Measurements from ENCODE around the gene SLC2A4. TPM values are rescaled to one million over a fixed set of nuclear protein-coding genes. Genes with fewer than 3 reads are reported as not detected.

Gene SLC2A4
- polyA plus RNA-seq, 2 of the 4 experiments (the other 2 are of a cell fraction), result 0.16 to 0.17 TPM

DNA sequence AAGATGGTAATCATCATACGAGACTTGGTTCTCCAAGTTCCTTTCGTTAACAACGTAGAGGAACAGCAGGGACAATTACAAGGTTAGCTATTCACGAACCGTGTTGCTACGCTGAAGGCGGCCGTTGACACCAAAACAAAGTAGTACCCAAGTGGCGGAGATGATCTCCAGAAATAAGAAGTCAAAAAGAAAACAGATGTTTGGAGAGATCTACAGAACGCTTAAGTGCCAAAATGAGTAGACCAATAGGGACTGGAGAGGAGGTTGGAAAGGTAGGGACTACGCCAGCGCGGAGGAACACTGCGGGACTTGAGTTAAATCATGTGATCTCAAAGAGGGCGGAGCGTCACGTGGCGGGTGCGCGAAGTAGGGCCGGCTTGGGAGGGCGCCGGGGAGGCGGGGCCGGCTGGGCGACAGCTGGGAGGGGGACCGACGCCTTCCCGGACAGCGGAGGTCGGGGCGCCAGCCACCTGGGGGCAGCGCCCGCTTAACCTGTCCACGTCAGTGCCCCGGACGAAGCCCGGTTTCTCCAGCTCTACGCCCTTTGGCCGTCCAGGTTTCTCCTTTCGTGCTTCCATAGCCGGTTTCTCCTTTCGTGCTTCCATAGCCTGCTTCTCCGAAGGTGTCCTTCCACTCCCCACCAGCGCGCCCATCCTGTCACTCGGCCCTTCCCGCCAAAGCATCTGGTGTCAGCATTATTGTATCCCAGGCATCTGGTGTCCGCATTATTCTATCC lies 38.6 kb upstream of the SLC2A4 start:
- peak; percentile 37 to 56; a peak in 5 of 6 replicates for ATAC-seq
- peak; percentile 96 to 99 for DNase-seq (ENCODE audit: low read depth in 1 of 2, low spot score in 1 of 2)
- CTCF ChIA-PET, result interaction anchor here (1.0 to 17.3 kb wide), 8 partner anchors 9 to 197 kb away, joined by 3 to 169 read pairs (median 6); partner anchors contain the start of genes ACADVL, CTDNEP1, DLG4 and ELP5
- H3K9me3 ChIP-seq, result no peaks in the 10 kb centered on the region
- POLR2A ChIA-PET, result interaction anchor here (1.0 to 2.9 kb wide), 6 partner anchors 8 to 207 kb away, joined by 3 to 15 read pairs (median 5); partner anchors contain the start of genes ACADVL, CTDNEP1, DLG4 and DVL2
- H3K4me3 ChIP-seq, result peak overlapping the region; percentile 86
- 3% methylated on average over 48 of the region's 49 CpGs for WGBS (ENCODE audit: missing lambda C conversion rate)
- H3K4me1 ChIP-seq, result peaks cover 22% of the 10 kb centered on the region
- H3K4me2 ChIP-seq, result peak overlapping the region; percentile 97
- FAIRE-seq, result peak; percentile 96
- H3K27ac ChIP-seq, result peak overlapping the region; percentile 96 to 99
- TF ChIP-seq RARB (CRISPR knock-in tag; IDR thresholded peaks at IDR 0.05) (0 out of 2 replicates have a peak, but pooled peaks have one; percentile 48), POLR2AphosphoS2 (conservative IDR thresholded peaks at IDR 0.05; ENCODE audit: low read length) (peak; percentile 65; the same call in 1 of the 2 replicates), FOSB (CRISPR knock-in tag; IDR thresholded peaks at IDR 0.05) (peak; percentile 39; the same call in 1 of the 2 replicates), ESRRA (IDR thresholded peaks at IDR 0.05; ENCODE audit: borderline replicate concordance, low read length) (0 out of 2 replicates have a peak, but pooled peaks have one; percentile 21), MAFK (IDR thresholded peaks at IDR 0.05; ENCODE audit: partially characterized antibody) (peak; percentile 71), TFCP2L1 (CRISPR knock-in tag; IDR thresholded peaks at IDR 0.05) (no peak), PHF8 (IDR thresholded peaks at IDR 0.05; ENCODE audit: borderline replicate concordance, low read depth) (0 out of 2 replicates have a peak, but pooled peaks have one; percentile 19), NPAS2 (CRISPR knock-in tag; IDR thresholded peaks at IDR 0.05; ENCODE audit: borderline replicate concordance) (peak; percentile 68; the same call in 1 of the 2 replicates), EP300 (IDR thresholded peaks at IDR 0.05) (0 out of 5 replicates have a peak, but pooled peaks of 1 of the 2 experiments have one; percentile 29), POLR2A (IDR thresholded peaks at IDR 0.05; ENCODE audit: low read length) (0 out of 2 replicates have a peak, but pooled peaks have one; percentile 20), CBX8 (IDR thresholded peaks at IDR 0.05) (no peak), HOXA7 (CRISPR knock-in tag; IDR thresholded peaks at IDR 0.05) (peak; percentile 13; the same call in 1 of the 2 replicates), SMC3 (IDR thresholded peaks at IDR 0.05) (peak; percentile 29; the same call in 2 of the 3 replicates), MYC (IDR thresholded peaks at IDR 0.05; ENCODE audit: borderline replicate concordance, low read length) (peak; percentile 60; the same call in 1 of the 2 replicates), CHD2 (IDR thresholded peaks at IDR 0.05; ENCODE audit: low read length, partially characterized antibody) (peak; percentile 84), ZFP36 (IDR thresholded peaks at IDR 0.05; ENCODE audit: borderline replicate concordance, partially characterized antibody) (peak; percentile 24), HDAC2 (IDR thresholded peaks at IDR 0.05) (0 out of 2 replicates have a peak, but pooled peaks have one; percentile 17), MAZ (IDR thresholded peaks at IDR 0.05; ENCODE audit: borderline replicate concordance, low read depth, low read length) (peak; percentile 92; the same call in 1 of the 2 replicates), NFE2L2 (conservative IDR thresholded peaks at IDR 0.05; ENCODE audit: low read length) (no peak), SREBF2 (IDR thresholded peaks at IDR 0.05) (no peak), RFX5 (IDR thresholded peaks at IDR 0.05) (no peak; the same call in 1 of the 2 replicates), NR3C1 (IDR thresholded peaks at IDR 0.05) (no peak), CHD4 (IDR thresholded peaks at IDR 0.05; ENCODE audit: borderline replicate concordance) (no peak), HEYL (CRISPR knock-in tag; IDR thresholded peaks at IDR 0.05) (no peak), KDM5A (IDR thresholded peaks at IDR 0.05) (peak; percentile 74), JUN (IDR thresholded peaks at IDR 0.05) (peak; percentile 92 to 96), ZNF302 (CRISPR knock-in tag; IDR thresholded peaks at IDR 0.05) (no peak)
- TF ChIP-seq, protein P1, sequence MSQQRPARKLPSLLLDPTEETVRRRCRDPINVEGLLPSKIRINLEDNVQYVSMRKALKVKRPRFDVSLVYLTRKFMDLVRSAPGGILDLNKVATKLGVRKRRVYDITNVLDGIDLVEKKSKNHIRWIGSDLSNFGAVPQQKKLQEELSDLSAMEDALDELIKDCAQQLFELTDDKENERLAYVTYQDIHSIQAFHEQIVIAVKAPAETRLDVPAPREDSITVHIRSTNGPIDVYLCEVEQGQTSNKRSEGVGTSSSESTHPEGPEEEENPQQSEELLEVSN (IDR thresholded peaks at IDR 0.05; ENCODE audit: borderline replicate concordance, low read depth), result peak; percentile 70
- TF ChIP-seq, protein P2, sequence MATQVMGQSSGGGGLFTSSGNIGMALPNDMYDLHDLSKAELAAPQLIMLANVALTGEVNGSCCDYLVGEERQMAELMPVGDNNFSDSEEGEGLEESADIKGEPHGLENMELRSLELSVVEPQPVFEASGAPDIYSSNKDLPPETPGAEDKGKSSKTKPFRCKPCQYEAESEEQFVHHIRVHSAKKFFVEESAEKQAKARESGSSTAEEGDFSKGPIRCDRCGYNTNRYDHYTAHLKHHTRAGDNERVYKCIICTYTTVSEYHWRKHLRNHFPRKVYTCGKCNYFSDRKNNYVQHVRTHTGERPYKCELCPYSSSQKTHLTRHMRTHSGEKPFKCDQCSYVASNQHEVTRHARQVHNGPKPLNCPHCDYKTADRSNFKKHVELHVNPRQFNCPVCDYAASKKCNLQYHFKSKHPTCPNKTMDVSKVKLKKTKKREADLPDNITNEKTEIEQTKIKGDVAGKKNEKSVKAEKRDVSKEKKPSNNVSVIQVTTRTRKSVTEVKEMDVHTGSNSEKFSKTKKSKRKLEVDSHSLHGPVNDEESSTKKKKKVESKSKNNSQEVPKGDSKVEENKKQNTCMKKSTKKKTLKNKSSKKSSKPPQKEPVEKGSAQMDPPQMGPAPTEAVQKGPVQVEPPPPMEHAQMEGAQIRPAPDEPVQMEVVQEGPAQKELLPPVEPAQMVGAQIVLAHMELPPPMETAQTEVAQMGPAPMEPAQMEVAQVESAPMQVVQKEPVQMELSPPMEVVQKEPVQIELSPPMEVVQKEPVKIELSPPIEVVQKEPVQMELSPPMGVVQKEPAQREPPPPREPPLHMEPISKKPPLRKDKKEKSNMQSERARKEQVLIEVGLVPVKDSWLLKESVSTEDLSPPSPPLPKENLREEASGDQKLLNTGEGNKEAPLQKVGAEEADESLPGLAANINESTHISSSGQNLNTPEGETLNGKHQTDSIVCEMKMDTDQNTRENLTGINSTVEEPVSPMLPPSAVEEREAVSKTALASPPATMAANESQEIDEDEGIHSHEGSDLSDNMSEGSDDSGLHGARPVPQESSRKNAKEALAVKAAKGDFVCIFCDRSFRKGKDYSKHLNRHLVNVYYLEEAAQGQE (IDR thresholded peaks at IDR 0.05), result peak; percentile 39; the same call in 1 of the 2 replicates
- TF ChIP-seq, protein P3, sequence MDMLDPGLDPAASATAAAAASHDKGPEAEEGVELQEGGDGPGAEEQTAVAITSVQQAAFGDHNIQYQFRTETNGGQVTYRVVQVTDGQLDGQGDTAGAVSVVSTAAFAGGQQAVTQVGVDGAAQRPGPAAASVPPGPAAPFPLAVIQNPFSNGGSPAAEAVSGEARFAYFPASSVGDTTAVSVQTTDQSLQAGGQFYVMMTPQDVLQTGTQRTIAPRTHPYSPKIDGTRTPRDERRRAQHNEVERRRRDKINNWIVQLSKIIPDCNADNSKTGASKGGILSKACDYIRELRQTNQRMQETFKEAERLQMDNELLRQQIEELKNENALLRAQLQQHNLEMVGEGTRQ (IDR thresholded peaks at IDR 0.05), result peak; percentile 99
- TF ChIP-seq, protein P4, sequence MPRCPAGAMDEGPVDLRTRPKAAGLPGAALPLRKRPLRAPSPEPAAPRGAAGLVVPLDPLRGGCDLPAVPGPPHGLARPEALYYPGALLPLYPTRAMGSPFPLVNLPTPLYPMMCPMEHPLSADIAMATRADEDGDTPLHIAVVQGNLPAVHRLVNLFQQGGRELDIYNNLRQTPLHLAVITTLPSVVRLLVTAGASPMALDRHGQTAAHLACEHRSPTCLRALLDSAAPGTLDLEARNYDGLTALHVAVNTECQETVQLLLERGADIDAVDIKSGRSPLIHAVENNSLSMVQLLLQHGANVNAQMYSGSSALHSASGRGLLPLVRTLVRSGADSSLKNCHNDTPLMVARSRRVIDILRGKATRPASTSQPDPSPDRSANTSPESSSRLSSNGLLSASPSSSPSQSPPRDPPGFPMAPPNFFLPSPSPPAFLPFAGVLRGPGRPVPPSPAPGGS (IDR thresholded peaks at IDR 0.05), result no peak
- TF ChIP-seq, protein P5, sequence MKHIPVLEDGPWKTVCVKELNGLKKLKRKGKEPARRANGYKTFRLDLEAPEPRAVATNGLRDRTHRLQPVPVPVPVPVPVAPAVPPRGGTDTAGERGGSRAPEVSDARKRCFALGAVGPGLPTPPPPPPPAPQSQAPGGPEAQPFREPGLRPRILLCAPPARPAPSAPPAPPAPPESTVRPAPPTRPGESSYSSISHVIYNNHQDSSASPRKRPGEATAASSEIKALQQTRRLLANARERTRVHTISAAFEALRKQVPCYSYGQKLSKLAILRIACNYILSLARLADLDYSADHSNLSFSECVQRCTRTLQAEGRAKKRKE (CRISPR knock-in tag; IDR thresholded peaks at IDR 0.05; ENCODE audit: low read depth), result 0 out of 2 replicates have a peak, but pooled peaks have one; percentile 1
